HUES64 (cell line): ENCODE results near the gene COTL1.
A peak's percentile ranks its signal among the peaks of the same experiment; 100 is the strongest.
"Not testable (repeated sequence)": the region's sequence is repeated elsewhere in the genome, so short reads cannot be mapped to it uniquely, and the experiment has no call there.

Experiments
- H3K27ac ChIP-seq: 2 replicates; pipeline ENCODE4 v1.7.0; 2013; ENCODE audit warnings: low read depth, low read length, inconsistent platforms
- H3K27me3 ChIP-seq: 2 replicates; pipeline ENCODE4 v1.6.1; 2013; ENCODE audit warnings: mild to moderate bottlenecking, low read length; ENCODE audit not compliant: insufficient read depth
- H3K36me3 ChIP-seq: 2 replicates; pipeline ENCODE4 v1.6.1; 2013; ENCODE audit warnings: mild to moderate bottlenecking, low read length; ENCODE audit not compliant: insufficient read depth
- H3K4me1 ChIP-seq: 2 replicates; pipeline ENCODE4 v1.6.1; 2013; ENCODE audit warnings: mild to moderate bottlenecking, low read length, moderate library complexity; ENCODE audit not compliant: insufficient read depth
- H3K4me3 ChIP-seq: 2 replicates; pipeline ENCODE4 v1.5.1; 2013; ENCODE audit warnings: mild to moderate bottlenecking, low read length, moderate library complexity
- H3K9ac ChIP-seq: 2 replicates; pipeline ENCODE4 v1.6.1; 2013; ENCODE audit warnings: mild to moderate bottlenecking, low read depth, low read length
- H3K9me3 ChIP-seq: 2 replicates; pipeline ENCODE4 v1.6.1; 2013; ENCODE audit warnings: low read depth, low read length; ENCODE audit not compliant: insufficient read depth
- WGBS: fragments of 150-250, 120-280 bp; methylation state at CpG from one replicate; pipeline ENCODE4 v1.1.7; 2013; ENCODE audit warnings: missing lambda C conversion rate; 5-methylcytosine and 5-hydroxymethylcytosine counted together

Gene COTL1

DNA sequence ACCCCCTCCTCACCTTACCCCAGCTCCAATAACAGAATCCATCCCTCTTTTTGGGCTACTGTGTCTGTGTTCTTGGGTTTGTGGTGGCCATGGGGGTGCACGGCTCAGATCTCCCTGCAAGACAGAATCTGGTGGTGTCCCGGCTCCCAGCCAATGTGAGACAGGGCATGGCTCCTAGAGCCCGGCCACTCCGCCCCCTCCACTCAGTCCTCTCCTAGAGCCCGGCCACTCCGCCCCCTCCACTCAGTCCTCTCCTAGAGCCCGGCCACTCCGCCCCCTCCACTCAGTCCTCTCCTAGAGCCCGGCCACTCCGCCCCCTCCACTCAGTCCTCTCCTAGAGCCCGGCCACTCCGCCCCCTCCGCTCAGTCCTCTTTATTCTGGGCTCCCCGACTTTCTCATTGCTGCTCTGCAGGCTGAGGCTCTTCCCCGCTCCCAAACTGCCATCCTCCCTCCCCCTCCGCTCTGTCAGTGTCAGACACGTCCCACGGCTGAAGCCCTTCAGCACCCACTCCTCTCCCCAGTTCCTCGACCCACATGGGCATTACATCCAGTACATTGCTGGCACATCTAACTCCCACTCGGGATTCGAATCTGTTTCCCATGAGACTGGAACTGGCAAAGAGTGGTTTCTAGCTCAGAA is 92.8 kb downstream of the COTL1 start:
- 65% methylated on average over 17 of the region's 21 CpGs for WGBS
- H3K4me3 ChIP-seq, H3K36me3 ChIP-seq, H3K9ac ChIP-seq, H3K27ac ChIP-seq, H3K27me3 ChIP-seq: not testable (repeated sequence)
- H3K4me1 ChIP-seq, result peaks cover 13% of the 10 kb centered on the region
- H3K9me3 ChIP-seq, result peaks cover 11% of the 10 kb centered on the region

DNA sequence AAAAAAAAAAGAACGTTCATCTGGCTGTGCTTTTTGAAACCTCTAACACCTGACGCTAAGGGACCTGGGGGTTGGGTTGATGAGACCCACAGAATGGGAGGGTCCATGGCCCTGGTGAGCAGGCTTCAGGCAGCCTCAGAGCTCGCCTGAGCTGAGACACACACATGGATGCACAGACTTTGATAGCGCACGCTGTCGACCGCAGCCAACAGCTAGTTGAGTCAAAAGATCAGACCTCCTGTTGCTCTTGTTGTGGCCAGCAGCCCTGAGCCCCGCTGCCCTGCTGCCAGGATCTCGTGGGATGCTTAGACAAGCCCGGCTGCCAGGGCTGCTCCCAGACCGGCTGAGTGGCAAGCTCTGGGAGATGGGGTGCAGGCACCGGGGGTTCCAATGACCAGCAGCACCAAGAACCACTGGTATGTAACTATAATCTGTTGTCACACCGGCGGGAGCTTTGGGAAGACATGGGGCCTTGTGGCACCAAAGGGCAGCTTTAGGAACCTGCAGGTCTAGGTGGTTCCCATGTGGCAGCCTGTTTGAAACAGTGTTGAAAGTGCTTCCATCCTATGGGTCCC is 93.4 kb downstream of the COTL1 start:
- peaks cover 19% of the 10 kb centered on the region for H3K4me1 ChIP-seq
- no peak overlapping the region for H3K9ac ChIP-seq
- WGBS, result 86% methylated on average over 14 of the region's 14 CpGs
- no peaks in the 10 kb centered on the region for H3K36me3 ChIP-seq
- H3K27ac ChIP-seq, result no peak overlapping the region
- H3K4me3 ChIP-seq, result no peak overlapping the region
- H3K9me3 ChIP-seq, result peaks cover 5% of the 10 kb centered on the region; the same call in 1 of the 2 replicates
- H3K27me3 ChIP-seq, result no peaks in the 10 kb centered on the region

DNA sequence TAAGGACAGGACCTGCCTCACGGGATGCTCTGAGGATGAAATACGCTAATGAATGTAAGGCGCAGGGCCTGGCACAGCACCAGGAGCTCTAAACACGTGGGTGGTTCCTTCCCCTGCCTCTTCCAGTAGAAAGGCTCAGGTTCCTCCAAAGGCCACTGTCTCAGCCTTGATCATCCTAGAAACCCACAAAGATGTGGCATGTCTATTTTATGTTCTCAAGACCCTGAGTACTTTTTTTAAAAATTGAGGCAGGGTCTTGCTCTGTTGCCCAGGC is 96.4 kb downstream of the COTL1 start:
- H3K9me3 ChIP-seq, result no peaks in the 10 kb centered on the region
- H3K4me1 ChIP-seq, result peaks cover 11% of the 10 kb centered on the region
- H3K4me3 ChIP-seq, result no peak overlapping the region
- H3K27me3 ChIP-seq, result no peaks in the 10 kb centered on the region
- H3K9ac ChIP-seq, result no peak overlapping the region
- H3K36me3 ChIP-seq, result no peaks in the 10 kb centered on the region
- 72% methylated on average over 4 of the region's 4 CpGs for WGBS
- H3K27ac ChIP-seq, result no peak overlapping the region

DNA sequence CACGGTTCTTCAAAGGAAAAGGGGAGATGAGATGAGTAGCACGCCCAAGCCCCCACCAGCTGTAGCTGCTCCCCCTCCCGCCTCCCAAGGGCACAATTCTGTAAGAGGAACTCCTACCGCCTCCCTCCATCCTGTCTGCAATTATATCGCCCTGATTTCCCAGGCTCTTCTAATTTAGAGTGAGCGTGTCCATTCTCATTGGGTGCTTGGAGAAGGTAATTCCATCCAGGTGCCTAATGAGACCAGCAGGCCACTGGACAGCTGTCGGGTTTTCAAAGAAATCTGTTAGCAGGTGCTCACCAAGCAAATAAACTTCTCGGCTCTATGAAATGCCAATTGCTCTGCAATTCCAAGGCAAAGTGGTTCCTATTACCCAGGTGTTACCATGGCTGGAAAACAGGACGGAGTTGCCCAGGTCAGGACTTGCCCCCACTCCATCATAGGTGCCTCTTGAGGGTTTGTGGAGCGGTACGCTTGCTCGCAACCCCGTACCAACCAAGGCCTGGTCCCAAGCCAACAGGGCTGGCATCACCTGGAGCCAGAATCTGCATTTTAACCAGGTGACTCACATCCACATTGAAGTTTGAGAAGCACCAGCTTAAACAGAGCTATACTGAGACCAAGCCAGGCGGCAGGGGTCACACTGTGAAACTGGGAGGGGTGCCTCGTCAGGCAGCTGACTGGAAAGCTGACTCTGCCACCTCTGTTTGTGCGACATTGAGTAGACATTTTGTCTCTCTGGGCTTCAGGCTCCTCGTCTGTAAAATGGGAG is 97.0 kb downstream of the COTL1 start:
- Histone ChIP-seq H3K27ac (no peak overlapping the region), H3K4me3 (no peak overlapping the region), H3K4me1 (peaks cover 10% of the 10 kb centered on the region), H3K36me3 (no peaks in the 10 kb centered on the region), H3K27me3 (no peaks in the 10 kb centered on the region), H3K9me3 (no peaks in the 10 kb centered on the region), H3K9ac (no peak overlapping the region)
- 90% methylated on average over 17 of the region's 17 CpGs for WGBS

DNA sequence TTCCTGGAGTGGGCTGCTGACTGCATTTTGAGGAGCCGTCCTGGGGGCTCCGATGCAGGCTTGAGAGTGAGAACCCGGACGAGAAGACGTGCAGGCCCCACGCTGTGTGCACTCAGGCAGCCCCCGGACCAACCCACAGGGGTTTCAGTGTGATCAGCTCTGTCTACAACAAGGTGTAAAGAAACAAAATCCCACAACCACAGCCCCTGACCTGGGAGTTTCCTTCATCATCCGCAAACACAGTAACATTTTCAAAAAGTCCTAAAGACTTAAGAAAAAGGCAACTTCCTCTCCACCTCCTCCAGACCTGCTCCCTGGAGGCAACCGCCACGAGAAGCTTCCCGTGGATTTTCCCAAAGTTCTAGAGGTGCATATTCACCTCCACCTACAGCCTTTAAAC is 98.0 kb downstream of the COTL1 start:
- H3K9me3 ChIP-seq, result no peaks in the 10 kb centered on the region

DNA sequence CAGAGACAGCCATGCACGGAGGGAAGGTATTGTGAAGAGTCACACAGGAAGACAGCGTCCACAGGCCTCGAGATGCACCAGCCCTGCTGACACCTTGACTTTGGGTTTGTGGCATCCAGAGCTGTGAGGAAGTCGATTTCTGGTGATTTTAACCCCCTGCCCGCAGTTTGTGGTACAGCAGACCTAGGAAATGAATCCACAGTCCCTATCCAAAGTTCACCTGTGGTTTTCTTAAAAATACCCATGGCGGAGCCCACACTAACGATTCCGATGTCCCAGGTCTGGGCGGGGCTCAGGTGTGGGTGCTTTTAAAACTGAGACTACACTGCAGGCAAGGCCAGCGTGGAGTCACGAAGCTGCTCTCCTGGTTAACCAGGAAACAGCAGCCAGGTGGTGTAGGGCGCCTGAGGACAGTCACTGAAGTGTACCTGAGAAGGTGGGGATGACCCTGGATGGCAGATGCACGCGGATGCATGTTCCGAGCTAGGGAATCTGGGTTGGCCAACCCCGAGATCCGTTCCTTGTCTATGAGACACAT is 99.0 kb downstream of the COTL1 start:
- peaks cover 14% of the 10 kb centered on the region; the same call in 1 of the 2 replicates for H3K4me1 ChIP-seq
- no peak overlapping the region for H3K4me3 ChIP-seq
- H3K27me3 ChIP-seq, result no peaks in the 10 kb centered on the region
- no peak overlapping the region for H3K9ac ChIP-seq
- no peak overlapping the region for H3K27ac ChIP-seq
- no peaks in the 10 kb centered on the region for H3K36me3 ChIP-seq
- no peaks in the 10 kb centered on the region for H3K9me3 ChIP-seq
- 94% methylated on average over 17 of the region's 17 CpGs for WGBS

More for the DNA sequence above, 98.0 kb downstream of the COTL1 start:
- peaks cover 14% of the 10 kb centered on the region for H3K4me1 ChIP-seq
- no peak overlapping the region for H3K4me3 ChIP-seq
- H3K9ac ChIP-seq, result peak overlapping the region; percentile 36; the same call in 1 of the 2 replicates
- WGBS, result 77% methylated on average over 11 of the region's 11 CpGs
- no peaks in the 10 kb centered on the region for H3K27me3 ChIP-seq
- no peaks in the 10 kb centered on the region for H3K36me3 ChIP-seq
- H3K27ac ChIP-seq, result no peak overlapping the region; the same call in 1 of the 2 replicates

DNA sequence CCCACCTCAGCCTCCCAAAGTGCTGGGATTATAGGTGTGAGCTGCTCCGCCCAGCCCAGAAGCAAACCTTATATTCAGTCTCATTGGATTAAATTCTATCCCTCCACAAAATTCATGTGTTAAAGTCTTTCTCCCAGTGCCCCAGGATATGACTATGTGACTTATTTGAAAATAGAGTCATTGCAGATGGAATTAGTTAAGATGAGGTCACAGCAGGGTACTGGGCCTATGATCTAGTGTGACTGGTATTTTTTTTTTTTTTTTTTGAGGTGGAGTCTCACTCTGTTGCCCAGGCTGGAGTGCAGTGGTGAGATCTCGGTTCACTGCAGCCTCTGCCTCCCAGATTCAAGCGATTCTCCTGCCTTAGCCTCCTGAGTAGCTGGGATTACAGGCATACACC is 99.7 kb downstream of the COTL1 start:
- peaks cover 14% of the 10 kb centered on the region; the same call in 1 of the 2 replicates for H3K4me1 ChIP-seq
- 96% methylated on average over 3 of the region's 3 CpGs for WGBS
- not testable (repeated sequence) for H3K27me3 ChIP-seq

DNA sequence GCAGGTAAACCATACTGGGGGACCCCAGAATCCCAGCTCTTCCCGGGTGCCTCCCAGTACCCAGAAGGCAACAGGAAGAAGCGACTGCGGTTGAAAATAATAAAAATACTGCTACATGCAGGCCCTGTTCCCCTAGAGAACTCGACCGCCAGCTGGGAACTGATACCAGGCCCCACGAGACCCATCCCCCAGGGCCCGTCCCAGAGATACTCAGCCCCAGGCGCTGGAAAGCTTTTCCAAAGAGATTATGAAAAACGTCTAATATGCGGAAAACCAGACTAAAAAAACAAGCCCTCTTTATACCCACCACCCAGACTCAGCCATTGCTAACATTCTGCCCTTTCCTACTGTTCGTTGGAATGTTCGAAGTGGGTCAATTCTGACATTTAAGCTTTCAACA is 100.5 kb downstream of the COTL1 start:
- H3K27me3 ChIP-seq, result no peaks in the 10 kb centered on the region
- H3K27ac ChIP-seq, result no peak overlapping the region
- no peaks in the 10 kb centered on the region for H3K9me3 ChIP-seq
- no peak overlapping the region for H3K9ac ChIP-seq
- H3K36me3 ChIP-seq, result no peaks in the 10 kb centered on the region
- H3K4me3 ChIP-seq, result no peak overlapping the region
- 92% methylated on average over 12 of the region's 12 CpGs for WGBS
- peaks cover 14% of the 10 kb centered on the region; the same call in 1 of the 2 replicates for H3K4me1 ChIP-seq

More for the DNA sequence above, 99.7 kb downstream of the COTL1 start:
- not testable (repeated sequence) for H3K9ac ChIP-seq, H3K9me3 ChIP-seq, H3K4me3 ChIP-seq, H3K27ac ChIP-seq, H3K36me3 ChIP-seq
